GM19193 (cell line): ENCODE data around the gene TSSK3.

Experiments used
- POLR2A ChIP-seq: IDR thresholded peaks from 4 replicates; pipeline ENCODE4 v1.6.1; 2011; ENCODE audit not compliant: insufficient read depth, insufficient read length; ENCODE audit errors: extremely low read depth

The TSSK3 gene

GRCh38 chr1:32372149-32372756, 9.9 kb downstream of the TSSK3 start:
- TF ChIP-seq POLR2A: no peak

GRCh38 chr1:32373996-32374592, 11.8 kb downstream of the TSSK3 start:
- no peak for TF ChIP-seq POLR2A

GRCh38 chr1:32376199-32376598, 13.9 kb downstream of the TSSK3 start:
- TF ChIP-seq POLR2A: no peak

GRCh38 chr1:32377541-32378220, 15.3 kb downstream of the TSSK3 start:
- TF ChIP-seq POLR2A: no peak

GRCh38 chr1:32380057-32380456, 17.7 kb downstream of the TSSK3 start:
- TF ChIP-seq POLR2A: no peak

GRCh38 chr1:32386676-32387392, 24.5 kb downstream of the TSSK3 start:
- TF ChIP-seq POLR2A: no peak

- no peak for TF ChIP-seq POLR2A
Measured at GRCh38 chr1:32388641-32389040, 26.3 kb downstream of the TSSK3 start.

- no peak for TF ChIP-seq POLR2A
Measured at GRCh38 chr1:32390904-32391870, 28.8 kb downstream of the TSSK3 start.

- no peak for TF ChIP-seq POLR2A
Measured at GRCh38 chr1:32392325-32392724, 30.0 kb downstream of the TSSK3 start.

GRCh38 chr1:32393136-32393535, 30.8 kb downstream of the TSSK3 start:
- TF ChIP-seq POLR2A: no peak

GRCh38 chr1:32393832-32394140, 31.4 kb downstream of the TSSK3 start:
- TF ChIP-seq POLR2A: no peak

- peak; percentile 76 for TF ChIP-seq POLR2A
Measured at GRCh38 chr1:32394141-32394889, 32.0 kb downstream of the TSSK3 start, which contains the start of gene BSDC1. Gene BSDC1, minus strand, starts transcription at chr1:32394441. Its CDS starts 27 bp downstream, at chr1:32394414.

GRCh38 chr1:32394890-32395432, 32.6 kb downstream of the TSSK3 start:
- TF ChIP-seq POLR2A: no peak
